ENCODE data around the gene WAPL. TPM values are rescaled to one million over a fixed set of nuclear protein-coding genes. Genes with fewer than 3 reads are reported as not detected.

The WAPL gene
- total and polyA plus RNA-seq, 10 of the 15 experiments (the other 5 are each of a cell fraction or from before 2014, with no cell fraction given) = 15.7 to 45.8 (median 29.0) TPM

- TF ChIP-seq MEF2B (IDR thresholded peaks at IDR 0.05; ENCODE audit: partially characterized antibody, poor library complexity, severe bottlenecking) (peak; percentile 51), ZBTB11 (CRISPR knock-in tag; IDR thresholded peaks at IDR 0.05) (no peak), RUNX3 (IDR thresholded peaks at IDR 0.05; ENCODE audit: low read length) (peak; percentile 50), POLR2A (IDR thresholded peaks at IDR 0.05; ENCODE audit: low read depth, low read length) (peak; percentile 80), PML (IDR thresholded peaks at IDR 0.05; ENCODE audit: low read length) (no peak), SMAD1 (IDR thresholded peaks at IDR 0.05; ENCODE audit: low read depth, partially characterized antibody) (no peak), CREB1 (IDR thresholded peaks at IDR 0.05; ENCODE audit: low read depth) (peak; percentile 87), ZBTB33 (IDR thresholded peaks at IDR 0.05) (no peak), SREBF1 (IDR thresholded peaks at IDR 0.05; ENCODE audit: low read length) (peak; percentile 78), SP1 (IDR thresholded peaks at IDR 0.05; ENCODE audit: low read depth, low read length) (peak; percentile 88), GABPA (IDR thresholded peaks at IDR 0.05; ENCODE audit: low read depth) (no peak), HDAC6 (IDR thresholded peaks at IDR 0.05; ENCODE audit: unreplicated experiment) (no peak), SPI1 (IDR thresholded peaks at IDR 0.05; ENCODE audit: borderline replicate concordance, insufficient read depth, low read depth, low read length) (no peak), MEF2A (IDR thresholded peaks at IDR 0.05; ENCODE audit: insufficient read depth, low read depth, low read length) (no peak), IKZF2 (IDR thresholded peaks at IDR 0.05) (no peak), CTCF (IDR thresholded peaks at IDR 0.05 in 2 of 3, conservative IDR thresholded peaks at IDR 0.05 in 1 of 3; ENCODE audit: control insufficient read depth in 2 of 3, extremely low read depth in 1 of 3, insufficient read depth in 1 of 3, low read depth in 3 of 3, low read length in 3 of 3) (no peak), SMC3 (IDR thresholded peaks at IDR 0.05; ENCODE audit: borderline replicate concordance, low read length) (no peak), E2F8 (IDR thresholded peaks at IDR 0.05; ENCODE audit: low read depth, partially characterized antibody) (no peak)
Observed at GRCh38 chr10:86521678-86522509, at the start of gene WAPL (continued).
